HepG2 (cell line): Measurements from ENCODE around the gene HS3ST3B1. TPM values are rescaled to one million over a fixed set of nuclear protein-coding genes. Genes with fewer than 3 reads are reported as not detected.
A peak's percentile ranks its signal among the peaks of the same experiment; 100 is the strongest.

Source experiments
- ARNTL ChIP-seq: sonication (generic); formaldehyde crosslinking; IDR thresholded peaks from 2 replicates; pipeline ENCODE4 v1.4.0; 2020; ENCODE audit warnings: mild to moderate bottlenecking, missing genetic modification reagents
- FLYWCH1 ChIP-seq: sonication (generic); formaldehyde crosslinking; IDR thresholded peaks from 2 replicates; pipeline ENCODE4 v1.8.1; 2023; ENCODE audit warnings: mild to moderate bottlenecking, missing genetic modification reagents
- FOXK2 ChIP-seq: fragments of 450-650 bp; IDR thresholded peaks from 2 replicates; pipeline ENCODE4 v1.6.1; 2016
- HHEX ChIP-seq: IDR thresholded peaks from 2 replicates; pipeline ENCODE4 v1.6.1; 2016; ENCODE audit warnings: control low read depth
- KLF15 ChIP-seq: sonication (generic); formaldehyde crosslinking; IDR thresholded peaks from 2 replicates; pipeline ENCODE4 v1.8.1; 2023; ENCODE audit warnings: borderline replicate concordance, mild to moderate bottlenecking, inconsistent platforms, missing genetic modification reagents, mixed read lengths
- KLF16 ChIP-seq, 2 experiments: sonication (generic) in 1 of 2; formaldehyde crosslinking in 1 of 2; IDR thresholded peaks; 2 replicates each; pipeline versions ENCODE4 v1.6.1 to v1.8.0; 2016 to 2023; ENCODE audit warnings: missing genetic modification reagents in 2 of 2, missing compliant biosample characterization in 1 of 2
- NRL ChIP-seq: sonication (generic); formaldehyde crosslinking; IDR thresholded peaks from 2 replicates; pipeline ENCODE4 v1.5.0; 2020; ENCODE audit warnings: missing genetic modification reagents, mild to moderate bottlenecking, moderate library complexity, borderline replicate concordance
- SIN3A ChIP-seq: IDR thresholded peaks from 2 replicates; pipeline ENCODE4 v1.6.1; 2011; ENCODE audit warnings: low read depth, mild to moderate bottlenecking, control low read depth, low read length, borderline replicate concordance
- SMC3 ChIP-seq: IDR thresholded peaks from 2 replicates; pipeline ENCODE4 v1.6.1; 2011; ENCODE audit warnings: low read length, improper control_type of control experiment
- SMYD3 ChIP-seq: sonication (generic); formaldehyde crosslinking; IDR thresholded peaks from 2 replicates; pipeline ENCODE4 v1.8.1; 2023; ENCODE audit warnings: mild to moderate bottlenecking, missing genetic modification reagents
- SOX13 ChIP-seq, 3 experiments: fragments of 450-650 bp in 1 of 3; sonication (generic) in 1 of 3; formaldehyde crosslinking in 1 of 3; IDR thresholded peaks in 2 of 3; conservative IDR thresholded peaks in 1 of 3; 2 replicates each; pipeline versions ENCODE4 v1.5.0 to v1.6.1; 2016 to 2020; ENCODE audit warnings: antibody characterized with exemption in 1 of 3, mild to moderate bottlenecking in 1 of 3, missing compliant biosample characterization in 1 of 3, missing genetic modification reagents in 1 of 3, moderate library complexity in 1 of 3
- ZNF143 ChIP-seq: sonication (generic); formaldehyde crosslinking; IDR thresholded peaks from 2 replicates; pipeline ENCODE4 v1.4.0; 2020; ENCODE audit warnings: missing genetic modification reagents
- ZNF224 ChIP-seq: sonication (generic); formaldehyde crosslinking; IDR thresholded peaks from 2 replicates; pipeline ENCODE4 v1.5.0; 2020; ENCODE audit warnings: mild to moderate bottlenecking, missing genetic modification reagents
- ZNF264 ChIP-seq: sonication (generic); formaldehyde crosslinking; IDR thresholded peaks from 2 replicates; pipeline ENCODE4 v1.4.0; 2020; ENCODE audit warnings: missing genetic modification reagents
- ZNF329 ChIP-seq: sonication (generic); formaldehyde crosslinking; IDR thresholded peaks from 2 replicates; pipeline ENCODE4 v1.9.0; 2021; ENCODE audit warnings: low read depth, mild to moderate bottlenecking, missing genetic modification reagents
- ZNF547 ChIP-seq: sonication (generic); formaldehyde crosslinking; IDR thresholded peaks from 2 replicates; pipeline ENCODE4 v1.5.1; 2020; ENCODE audit warnings: mild to moderate bottlenecking, missing genetic modification reagents
- ZNF558 ChIP-seq: sonication (generic); formaldehyde crosslinking; IDR thresholded peaks from 2 replicates; pipeline ENCODE4 v1.9.0; 2022; ENCODE audit warnings: mild to moderate bottlenecking, missing genetic modification reagents, borderline replicate concordance
- ZNF709 ChIP-seq: sonication (generic); formaldehyde crosslinking; IDR thresholded peaks from 2 replicates; pipeline ENCODE4 v1.5.0; 2020; ENCODE audit warnings: mild to moderate bottlenecking, missing genetic modification reagents
- ZNF879 ChIP-seq: sonication (generic); formaldehyde crosslinking; IDR thresholded peaks from 2 replicates; pipeline ENCODE4 v1.8.1; 2023; ENCODE audit warnings: missing genetic modification reagents
- polyA plus RNA-seq, 8 experiments: library from polyadenylated mRNA; depleted of rRNA in 3 of 8; stranded (reverse) in 7 of 8; unstranded in 1 of 8; fragments of >200 nt; fragmentation: Illumina TruSeq in 4 of 8; extraction: Trizol in 4 of 8; gene quantifications; 2 replicates each; pipeline versions ENCODE4 v1.2.1 to v1.2.3, GENCODE V29; 2011 to 2016; ENCODE audit warnings: low read depth in 4 of 8, missing spikeins in 1 of 8, mixed read lengths in 1 of 8; ENCODE audit not compliant: insufficient read depth in 1 of 8
- total RNA-seq, 5 experiments: library from RNA; depleted of rRNA; stranded (reverse); fragments of >200 nt; fragmentation: Illumina TruSeq; extraction: Trizol; gene quantifications; 2 replicates each; pipeline ENCODE4 v1.2.3, GENCODE V29; 2016; ENCODE audit warnings: low read depth in 1 of 5
- TF ChIP-seq, protein P1 (sequence below): sonication (generic); formaldehyde crosslinking; IDR thresholded peaks from 2 replicates; pipeline ENCODE4 v1.4.0; 2020; ENCODE audit warnings: mild to moderate bottlenecking, missing genetic modification reagents
- TF ChIP-seq, protein P2 (sequence below): sonication (generic); formaldehyde crosslinking; IDR thresholded peaks from 2 replicates; pipeline ENCODE4 v1.5.1; 2020; ENCODE audit warnings: missing genetic modification reagents, mild to moderate bottlenecking, borderline replicate concordance
- TF ChIP-seq, protein P3 (sequence below): sonication (generic); formaldehyde crosslinking; IDR thresholded peaks from 2 replicates; pipeline ENCODE4 v1.4.0; 2020; ENCODE audit warnings: mild to moderate bottlenecking, missing genetic modification reagents, borderline replicate concordance

The HS3ST3B1 gene
- total and polyA plus RNA-seq, 2 of the 13 experiments (the other 11 are each of a cell fraction or from before 2014, with no cell fraction given): 15.7 to 39.5 TPM

DNA sequence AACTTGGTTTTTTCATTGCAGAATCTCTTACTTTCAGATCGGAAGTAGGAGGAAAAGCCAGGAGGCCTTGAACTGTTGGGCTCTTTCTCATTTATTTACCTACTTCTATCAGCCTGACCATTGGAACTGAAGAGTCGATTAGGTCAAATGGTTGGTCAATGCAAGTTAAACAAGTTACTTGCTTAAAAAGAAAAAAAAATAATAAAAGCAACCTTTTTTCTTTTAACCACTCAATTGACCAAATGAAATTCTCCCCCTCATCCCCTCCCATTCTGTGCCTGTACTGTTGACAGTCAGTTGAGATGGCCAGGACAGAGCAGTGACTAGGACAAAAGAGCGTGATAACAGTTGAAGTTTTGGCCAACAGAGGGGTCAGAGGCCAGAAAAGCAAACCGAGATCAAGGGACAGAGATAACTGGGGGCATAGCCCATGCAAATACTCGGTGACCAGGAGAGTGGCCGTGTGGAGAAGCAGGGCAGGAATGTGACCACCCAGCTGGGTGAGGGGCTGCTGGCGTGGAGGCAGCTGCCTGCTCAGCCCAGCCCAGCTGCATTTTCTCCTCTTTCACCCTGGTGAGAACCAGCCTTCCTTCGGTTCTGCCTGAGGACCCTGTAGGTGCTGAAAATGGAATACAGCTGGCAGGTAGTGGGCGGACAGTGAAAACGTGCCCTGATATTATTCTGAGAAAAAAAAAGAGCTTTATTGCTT, 72.2 kb downstream of the HS3ST3B1 start (continued):
- TF ChIP-seq, protein P1, sequence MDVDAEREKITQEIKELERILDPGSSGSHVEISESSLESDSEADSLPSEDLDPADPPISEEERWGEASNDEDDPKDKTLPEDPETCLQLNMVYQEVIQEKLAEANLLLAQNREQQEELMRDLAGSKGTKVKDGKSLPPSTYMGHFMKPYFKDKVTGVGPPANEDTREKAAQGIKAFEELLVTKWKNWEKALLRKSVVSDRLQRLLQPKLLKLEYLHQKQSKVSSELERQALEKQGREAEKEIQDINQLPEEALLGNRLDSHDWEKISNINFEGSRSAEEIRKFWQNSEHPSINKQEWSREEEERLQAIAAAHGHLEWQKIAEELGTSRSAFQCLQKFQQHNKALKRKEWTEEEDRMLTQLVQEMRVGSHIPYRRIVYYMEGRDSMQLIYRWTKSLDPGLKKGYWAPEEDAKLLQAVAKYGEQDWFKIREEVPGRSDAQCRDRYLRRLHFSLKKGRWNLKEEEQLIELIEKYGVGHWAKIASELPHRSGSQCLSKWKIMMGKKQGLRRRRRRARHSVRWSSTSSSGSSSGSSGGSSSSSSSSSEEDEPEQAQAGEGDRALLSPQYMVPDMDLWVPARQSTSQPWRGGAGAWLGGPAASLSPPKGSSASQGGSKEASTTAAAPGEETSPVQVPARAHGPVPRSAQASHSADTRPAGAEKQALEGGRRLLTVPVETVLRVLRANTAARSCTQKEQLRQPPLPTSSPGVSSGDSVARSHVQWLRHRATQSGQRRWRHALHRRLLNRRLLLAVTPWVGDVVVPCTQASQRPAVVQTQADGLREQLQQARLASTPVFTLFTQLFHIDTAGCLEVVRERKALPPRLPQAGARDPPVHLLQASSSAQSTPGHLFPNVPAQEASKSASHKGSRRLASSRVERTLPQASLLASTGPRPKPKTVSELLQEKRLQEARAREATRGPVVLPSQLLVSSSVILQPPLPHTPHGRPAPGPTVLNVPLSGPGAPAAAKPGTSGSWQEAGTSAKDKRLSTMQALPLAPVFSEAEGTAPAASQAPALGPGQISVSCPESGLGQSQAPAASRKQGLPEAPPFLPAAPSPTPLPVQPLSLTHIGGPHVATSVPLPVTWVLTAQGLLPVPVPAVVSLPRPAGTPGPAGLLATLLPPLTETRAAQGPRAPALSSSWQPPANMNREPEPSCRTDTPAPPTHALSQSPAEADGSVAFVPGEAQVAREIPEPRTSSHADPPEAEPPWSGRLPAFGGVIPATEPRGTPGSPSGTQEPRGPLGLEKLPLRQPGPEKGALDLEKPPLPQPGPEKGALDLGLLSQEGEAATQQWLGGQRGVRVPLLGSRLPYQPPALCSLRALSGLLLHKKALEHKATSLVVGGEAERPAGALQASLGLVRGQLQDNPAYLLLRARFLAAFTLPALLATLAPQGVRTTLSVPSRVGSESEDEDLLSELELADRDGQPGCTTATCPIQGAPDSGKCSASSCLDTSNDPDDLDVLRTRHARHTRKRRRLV: no peak
- TF ChIP-seq SOX13 (IDR thresholded peaks at IDR 0.05) (peak; percentile 92), SOX13 (CRISPR knock-in tag; conservative IDR thresholded peaks at IDR 0.05 in 1 of 2, IDR thresholded peaks at IDR 0.05 in 1 of 2) (peak in 1 of 2 experiments; percentile 94; a peak in 2 of 4 replicates), HHEX (CRISPR knock-in tag) (peak; percentile 78), SMC3 (no peak), ZNF879 (CRISPR knock-in tag) (no peak), ZNF329 (no peak), FOXK2 (no peak), ZNF224 (CRISPR knock-in tag) (no peak), SIN3A (0 out of 2 replicates have a peak, but pooled peaks have one; percentile 49), NRL (no peak), ZNF264 (CRISPR knock-in tag) (no peak), ZNF143 (0 out of 2 replicates have a peak, but pooled peaks have one; percentile 55), FLYWCH1 (CRISPR knock-in tag) (no peak), KLF16 (CRISPR knock-in tag; IDR thresholded peaks at IDR 0.05) (peak in 1 of 2 experiments; percentile 85; a peak in 2 of 4 replicates), KLF15 (CRISPR knock-in tag) (no peak), ARNTL (CRISPR knock-in tag) (peak; percentile 94), ZNF558 (peak; percentile 77; the same call in 1 of the 2 replicates), ZNF709 (CRISPR knock-in tag) (0 out of 2 replicates have a peak, but pooled peaks have one; percentile 40), ZNF547 (CRISPR knock-in tag) (no peak), SMYD3 (no peak)
- TF ChIP-seq, protein P2, sequence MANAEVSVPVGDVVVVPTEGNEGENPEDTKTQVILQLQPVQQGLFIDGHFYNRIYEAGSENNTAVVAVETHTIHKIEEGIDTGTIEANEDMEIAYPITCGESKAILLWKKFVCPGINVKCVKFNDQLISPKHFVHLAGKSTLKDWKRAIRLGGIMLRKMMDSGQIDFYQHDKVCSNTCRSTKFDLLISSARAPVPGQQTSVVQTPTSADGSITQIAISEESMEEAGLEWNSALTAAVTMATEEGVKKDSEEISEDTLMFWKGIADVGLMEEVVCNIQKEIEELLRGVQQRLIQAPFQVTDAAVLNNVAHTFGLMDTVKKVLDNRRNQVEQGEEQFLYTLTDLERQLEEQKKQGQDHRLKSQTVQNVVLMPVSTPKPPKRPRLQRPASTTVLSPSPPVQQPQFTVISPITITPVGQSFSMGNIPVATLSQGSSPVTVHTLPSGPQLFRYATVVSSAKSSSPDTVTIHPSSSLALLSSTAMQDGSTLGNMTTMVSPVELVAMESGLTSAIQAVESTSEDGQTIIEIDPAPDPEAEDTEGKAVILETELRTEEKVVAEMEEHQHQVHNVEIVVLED (CRISPR knock-in tag): no peak
- TF ChIP-seq, protein P3, sequence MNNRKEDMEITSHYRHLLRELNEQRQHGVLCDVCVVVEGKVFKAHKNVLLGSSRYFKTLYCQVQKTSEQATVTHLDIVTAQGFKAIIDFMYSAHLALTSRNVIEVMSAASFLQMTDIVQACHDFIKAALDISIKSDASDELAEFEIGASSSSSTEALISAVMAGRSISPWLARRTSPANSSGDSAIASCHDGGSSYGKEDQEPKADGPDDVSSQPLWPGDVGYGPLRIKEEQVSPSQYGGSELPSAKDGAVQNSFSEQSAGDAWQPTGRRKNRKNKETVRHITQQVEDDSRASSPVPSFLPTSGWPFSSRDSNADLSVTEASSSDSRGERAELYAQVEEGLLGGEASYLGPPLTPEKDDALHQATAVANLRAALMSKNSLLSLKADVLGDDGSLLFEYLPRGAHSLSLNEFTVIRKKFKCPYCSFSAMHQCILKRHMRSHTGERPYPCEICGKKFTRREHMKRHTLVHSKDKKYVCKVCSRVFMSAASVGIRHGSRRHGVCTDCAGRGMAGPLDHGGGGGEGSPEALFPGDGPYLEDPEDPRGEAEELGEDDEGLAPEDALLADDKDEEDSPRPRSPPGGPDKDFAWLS (CRISPR knock-in tag): peak; percentile 61; the same call in 1 of the 2 replicates
